Neural progenitor cell (in vitro differentiated cells): Measurements from ENCODE around the gene MUC5AC. TPM values are rescaled to one million over a fixed set of nuclear protein-coding genes. Genes with fewer than 3 reads are reported as not detected.

Source experiments
- DNase-seq: peaks from one replicate; pipeline ENCODE4 v3.0.0-alpha.2; 2016; ENCODE audit warnings: low spot score
- H2AFZ ChIP-seq: fragments of 200-600 bp; sonication (generic); replicated peaks from 2 replicates; pipeline ENCODE4 v1.6.1; 2016; ENCODE audit warnings: antibody characterized with exemption
- H3F3A ChIP-seq: fragments of 200-600 bp; sonication (generic); 2 replicates; pipeline ENCODE4 v1.6.1; 2016; ENCODE audit warnings: antibody characterized with exemption, low read depth
- H3K27ac ChIP-seq: fragments of 200-600 bp; sonication (generic); 2 replicates; pipeline ENCODE4 v1.5.1; 2016; ENCODE audit warnings: mild to moderate bottlenecking
- H3K27me3 ChIP-seq: fragments of 200-600 bp; sonication (generic); 2 replicates; pipeline ENCODE4 v1.6.1; 2016; ENCODE audit warnings: mild to moderate bottlenecking, moderate library complexity
- H3K36me3 ChIP-seq: fragments of 200-600 bp; sonication (generic); 2 replicates; pipeline ENCODE4 v1.5.1; 2016
- H3K4me1 ChIP-seq: fragments of 200-600 bp; sonication (generic); 2 replicates; pipeline ENCODE4 v1.6.1; 2016; ENCODE audit warnings: mixed run types
- H3K4me2 ChIP-seq: fragments of 200-600 bp; sonication (generic); 2 replicates; pipeline ENCODE4 v1.6.1; 2016
- H3K4me3 ChIP-seq: fragments of 200-600 bp; sonication (generic); 2 replicates; pipeline ENCODE4 v1.5.1; 2016
- H3K79me2 ChIP-seq: fragments of 200-600 bp; sonication (generic); 2 replicates; pipeline ENCODE4 v1.6.1; 2016; ENCODE audit warnings: low read depth
- H3K9ac ChIP-seq: fragments of 200-600 bp; sonication (generic); 2 replicates; pipeline ENCODE4 v1.6.1; 2016
- H3K9me3 ChIP-seq: fragments of 200-600 bp; sonication (generic); 2 replicates; pipeline ENCODE4 v1.5.1; 2016; ENCODE audit warnings: low read depth
- H4K20me1 ChIP-seq: fragments of 200-600 bp; sonication (generic); 2 replicates; pipeline ENCODE4 v1.6.1; 2016; ENCODE audit warnings: low read depth
- H3K27ac Mint-ChIP-seq: 3 replicates; pipeline ENCODE4 v1.8.0; 2021; ENCODE audit warnings: mixed read lengths
- H3K27me3 Mint-ChIP-seq: 2 replicates; pipeline ENCODE4 v1.8.0; 2022; ENCODE audit warnings: low read depth, mild to moderate bottlenecking, inconsistent platforms, moderate library complexity, mixed read lengths; ENCODE audit not compliant: insufficient read depth
- H3K36me3 Mint-ChIP-seq: 3 replicates; pipeline ENCODE4 v1.8.0; 2021; ENCODE audit warnings: mixed read lengths
- H3K4me1 Mint-ChIP-seq: 3 replicates; pipeline ENCODE4 v1.8.0; 2021; ENCODE audit warnings: mixed read lengths
- H3K4me3 Mint-ChIP-seq: 3 replicates; pipeline ENCODE4 v1.8.0; 2021; ENCODE audit warnings: mild to moderate bottlenecking, moderate library complexity, mixed read lengths
- H3K9me3 Mint-ChIP-seq: 3 replicates; pipeline ENCODE4 v1.8.0; 2020; ENCODE audit warnings: mixed read lengths
- EZH2 ChIP-seq: fragments of 200-600 bp; sonication (generic); IDR thresholded peaks from 2 replicates; pipeline ENCODE4 v1.6.1; 2017; ENCODE audit warnings: antibody characterized with exemption, mild to moderate bottlenecking, moderate library complexity
- EZH2phosphoT487 ChIP-seq: fragments of 200-600 bp; sonication (generic); IDR thresholded peaks from 2 replicates; pipeline ENCODE4 v1.6.1; 2017; ENCODE audit warnings: antibody characterized with exemption
- total RNA-seq: library from RNA; depleted of rRNA; stranded (reverse); fragments of >200 nt; gene quantifications from 2 replicates; pipeline ENCODE4 v1.2.3, GENCODE V29; 2015; ENCODE audit warnings: low replicate concordance
- TF ChIP-seq, protein P1 (sequence below): fragments of 200-600 bp; sonication (generic); IDR thresholded peaks from 2 replicates; pipeline ENCODE4 v1.5.1; 2017; ENCODE audit warnings: antibody characterized with exemption, mild to moderate bottlenecking

Gene MUC5AC
- total RNA-seq, 1 donor from 2014 or later: not detected

GRCh38 chr11:1192741-1193325 lies 35.1 kb downstream of the MUC5AC start:
- Histone ChIP-seq H4K20me1 (no peaks in the 10 kb centered on the region), H3K79me2 (no peaks in the 10 kb centered on the region), H2AFZ (no peak overlapping the region), H3K4me2 (no peak overlapping the region), H3K36me3 (no peaks in the 10 kb centered on the region), H3K4me3 (no peak overlapping the region), H3K4me1 (no peaks in the 10 kb centered on the region), H3F3A (no peaks in the 10 kb centered on the region), H3K27me3 (no peaks in the 10 kb centered on the region), H3K9me3 (no peaks in the 10 kb centered on the region), H3K27ac (no peak overlapping the region), H3K9ac (no peak overlapping the region)
- Mint-ChIP-seq H3K4me1 (no peaks in the 10 kb centered on the region), H3K36me3 (no peaks in the 10 kb centered on the region), H3K9me3 (no peaks in the 10 kb centered on the region), H3K27me3 (peaks cover 3% of the 10 kb centered on the region), H3K27ac (no peak overlapping the region), H3K4me3 (no peak overlapping the region)
- TF ChIP-seq, protein P1, sequence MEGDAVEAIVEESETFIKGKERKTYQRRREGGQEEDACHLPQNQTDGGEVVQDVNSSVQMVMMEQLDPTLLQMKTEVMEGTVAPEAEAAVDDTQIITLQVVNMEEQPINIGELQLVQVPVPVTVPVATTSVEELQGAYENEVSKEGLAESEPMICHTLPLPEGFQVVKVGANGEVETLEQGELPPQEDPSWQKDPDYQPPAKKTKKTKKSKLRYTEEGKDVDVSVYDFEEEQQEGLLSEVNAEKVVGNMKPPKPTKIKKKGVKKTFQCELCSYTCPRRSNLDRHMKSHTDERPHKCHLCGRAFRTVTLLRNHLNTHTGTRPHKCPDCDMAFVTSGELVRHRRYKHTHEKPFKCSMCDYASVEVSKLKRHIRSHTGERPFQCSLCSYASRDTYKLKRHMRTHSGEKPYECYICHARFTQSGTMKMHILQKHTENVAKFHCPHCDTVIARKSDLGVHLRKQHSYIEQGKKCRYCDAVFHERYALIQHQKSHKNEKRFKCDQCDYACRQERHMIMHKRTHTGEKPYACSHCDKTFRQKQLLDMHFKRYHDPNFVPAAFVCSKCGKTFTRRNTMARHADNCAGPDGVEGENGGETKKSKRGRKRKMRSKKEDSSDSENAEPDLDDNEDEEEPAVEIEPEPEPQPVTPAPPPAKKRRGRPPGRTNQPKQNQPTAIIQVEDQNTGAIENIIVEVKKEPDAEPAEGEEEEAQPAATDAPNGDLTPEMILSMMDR: no peak
- TF ChIP-seq EZH2 (no peak), EZH2phosphoT487 (no peak)
- no peak for DNase-seq

DNA sequence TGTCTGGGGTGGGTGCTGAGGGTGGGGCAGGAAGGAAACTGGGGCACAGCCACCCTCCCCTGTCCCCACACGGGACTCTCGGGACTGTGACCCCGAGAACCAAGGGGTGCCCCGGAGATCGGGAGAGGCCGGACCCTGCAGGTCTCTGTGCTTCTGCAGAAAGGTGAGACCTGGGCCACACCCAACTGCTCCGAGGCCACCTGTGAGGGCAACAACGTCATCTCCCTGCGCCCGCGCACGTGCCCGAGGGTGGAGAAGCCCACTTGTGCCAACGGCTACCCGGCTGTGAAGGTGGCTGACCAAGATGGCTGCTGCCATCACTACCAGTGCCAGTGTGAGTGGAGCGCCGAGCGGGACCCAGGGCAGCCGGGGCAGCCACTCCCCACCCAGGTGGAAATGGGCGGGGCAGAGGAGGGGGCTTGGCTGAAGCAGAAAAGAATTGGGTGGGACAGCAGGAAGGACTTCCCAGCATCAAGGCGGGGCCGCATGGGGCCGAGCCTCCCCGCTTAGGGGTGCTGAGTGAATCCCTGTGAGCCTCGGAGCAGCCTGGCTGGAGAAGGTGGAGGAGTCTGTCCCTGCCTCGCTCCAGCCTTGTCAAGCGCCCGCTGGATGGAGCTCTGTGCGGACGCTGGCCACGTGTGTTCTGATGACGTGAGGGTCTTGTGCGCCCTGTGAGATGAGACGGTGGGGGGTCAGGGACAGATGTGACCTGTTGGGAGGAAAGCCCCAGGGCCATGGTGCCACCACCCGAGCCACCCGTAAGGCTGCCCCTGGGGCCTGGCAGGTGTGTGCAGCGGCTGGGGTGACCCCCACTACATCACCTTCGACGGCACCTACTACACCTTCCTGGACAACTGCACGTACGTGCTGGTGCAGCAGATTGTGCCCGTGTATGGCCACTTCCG lies 35.8 kb downstream of the MUC5AC start:
- Histone ChIP-seq H3F3A (no peaks in the 10 kb centered on the region), H3K4me1 (no peaks in the 10 kb centered on the region), H3K36me3 (no peaks in the 10 kb centered on the region), H3K4me2 (no peak overlapping the region), H3K4me3 (no peak overlapping the region), H3K9ac (no peak overlapping the region), H3K27me3 (no peaks in the 10 kb centered on the region), H3K79me2 (no peaks in the 10 kb centered on the region), H2AFZ (no peak overlapping the region), H3K27ac (no peak overlapping the region), H4K20me1 (no peaks in the 10 kb centered on the region), H3K9me3 (no peaks in the 10 kb centered on the region)
- Mint-ChIP-seq H3K36me3 (no peaks in the 10 kb centered on the region), H3K4me3 (no peak overlapping the region), H3K9me3 (no peaks in the 10 kb centered on the region), H3K4me1 (no peaks in the 10 kb centered on the region), H3K27me3 (peaks cover 3% of the 10 kb centered on the region), H3K27ac (no peak overlapping the region)
- no peak for DNase-seq
- TF ChIP-seq EZH2phosphoT487 (no peak), EZH2 (no peak)
- TF ChIP-seq, protein P1: no peak

GRCh38 chr11:1194231-1194976 lies 36.7 kb downstream of the MUC5AC start:
- no peaks in the 10 kb centered on the region for H3K4me1 ChIP-seq
- no peaks in the 10 kb centered on the region for H4K20me1 ChIP-seq
- H3K36me3 Mint-ChIP-seq: no peaks in the 10 kb centered on the region
- H3K4me2 ChIP-seq: no peak overlapping the region
- no peak overlapping the region for H3K27ac Mint-ChIP-seq
- no peak overlapping the region for H3K4me3 Mint-ChIP-seq
- no peak overlapping the region for H2AFZ ChIP-seq
- no peaks in the 10 kb centered on the region for H3K79me2 ChIP-seq
- no peak overlapping the region for H3K4me3 ChIP-seq
- TF ChIP-seq EZH2 (no peak), EZH2phosphoT487 (no peak)
- TF ChIP-seq, protein P1: no peak
- H3K36me3 ChIP-seq: no peaks in the 10 kb centered on the region
- DNase-seq: no peak
- H3K4me1 Mint-ChIP-seq: no peaks in the 10 kb centered on the region
- H3K9me3 ChIP-seq: no peaks in the 10 kb centered on the region
- no peak overlapping the region for H3K27ac ChIP-seq
- no peaks in the 10 kb centered on the region for H3K27me3 ChIP-seq
- no peaks in the 10 kb centered on the region for H3F3A ChIP-seq
- no peaks in the 10 kb centered on the region for H3K9me3 Mint-ChIP-seq
- no peak overlapping the region for H3K9ac ChIP-seq
- peaks cover 3% of the 10 kb centered on the region for H3K27me3 Mint-ChIP-seq
